HCT116 (cell line): Measurements from ENCODE around the gene CADPS.

ENCODE experiments used
- CEBPB ChIP-seq: IDR thresholded peaks from 2 replicates; pipeline ENCODE4 v1.6.1; 2012; ENCODE audit warnings: low read depth
- ELF1 ChIP-seq: IDR thresholded peaks from 2 replicates; pipeline ENCODE4 v1.6.1; 2012; ENCODE audit warnings: low read depth, borderline replicate concordance
- EZH2 ChIP-seq: fragments of 200-600 bp; sonication (generic); IDR thresholded peaks from 2 replicates; pipeline ENCODE4 v1.6.1; 2017; ENCODE audit warnings: antibody characterized with exemption, mixed run types
- POLR2A ChIP-seq: IDR thresholded peaks from 2 replicates; pipeline ENCODE4 v1.7.0; 2011; ENCODE audit warnings: borderline replicate concordance; ENCODE audit not compliant: insufficient read depth, insufficient read length; ENCODE audit errors: extremely low read depth
- POLR2AphosphoS5 ChIP-seq: IDR thresholded peaks from 2 replicates; pipeline ENCODE4 v1.6.1; 2011; ENCODE audit warnings: mild to moderate bottlenecking, low read depth, low read length, moderate library complexity
- REST ChIP-seq: IDR thresholded peaks from 2 replicates; pipeline ENCODE4 v1.6.1; 2012; ENCODE audit warnings: low read depth
- SIN3A ChIP-seq: IDR thresholded peaks from 2 replicates; pipeline ENCODE4 v1.6.1; 2012; ENCODE audit warnings: low read depth
- TF ChIP-seq, protein P1 (sequence below), 3 experiments: fragments of 200-600 bp in 1 of 3; sonication (generic) in 1 of 3; IDR thresholded peaks in 2 of 3; conservative IDR thresholded peaks in 1 of 3; 2 replicates each; pipeline ENCODE4 v1.5.1; 2012 to 2017; ENCODE audit warnings: low read depth in 2 of 3, low read length in 2 of 3, antibody characterized with exemption in 1 of 3, borderline replicate concordance in 1 of 3, control low read depth in 1 of 3, mild to moderate bottlenecking in 1 of 3, mixed read lengths in 1 of 3, mixed run types in 1 of 3, moderate library complexity in 1 of 3; ENCODE audit not compliant: insufficient read depth in 1 of 3
- TF ChIP-seq, protein P2 (sequence below): IDR thresholded peaks from 2 replicates; pipeline ENCODE4 v1.6.1; 2012
- TF ChIP-seq, protein P3 (sequence below): IDR thresholded peaks from 2 replicates; pipeline ENCODE4 v1.6.1; 2012

- TF ChIP-seq, protein P1, sequence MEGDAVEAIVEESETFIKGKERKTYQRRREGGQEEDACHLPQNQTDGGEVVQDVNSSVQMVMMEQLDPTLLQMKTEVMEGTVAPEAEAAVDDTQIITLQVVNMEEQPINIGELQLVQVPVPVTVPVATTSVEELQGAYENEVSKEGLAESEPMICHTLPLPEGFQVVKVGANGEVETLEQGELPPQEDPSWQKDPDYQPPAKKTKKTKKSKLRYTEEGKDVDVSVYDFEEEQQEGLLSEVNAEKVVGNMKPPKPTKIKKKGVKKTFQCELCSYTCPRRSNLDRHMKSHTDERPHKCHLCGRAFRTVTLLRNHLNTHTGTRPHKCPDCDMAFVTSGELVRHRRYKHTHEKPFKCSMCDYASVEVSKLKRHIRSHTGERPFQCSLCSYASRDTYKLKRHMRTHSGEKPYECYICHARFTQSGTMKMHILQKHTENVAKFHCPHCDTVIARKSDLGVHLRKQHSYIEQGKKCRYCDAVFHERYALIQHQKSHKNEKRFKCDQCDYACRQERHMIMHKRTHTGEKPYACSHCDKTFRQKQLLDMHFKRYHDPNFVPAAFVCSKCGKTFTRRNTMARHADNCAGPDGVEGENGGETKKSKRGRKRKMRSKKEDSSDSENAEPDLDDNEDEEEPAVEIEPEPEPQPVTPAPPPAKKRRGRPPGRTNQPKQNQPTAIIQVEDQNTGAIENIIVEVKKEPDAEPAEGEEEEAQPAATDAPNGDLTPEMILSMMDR (IDR thresholded peaks at IDR 0.05 in 2 of 3, conservative IDR thresholded peaks at IDR 0.05 in 1 of 3; ENCODE audit: borderline replicate concordance in 1 of 3, insufficient read depth in 1 of 3, low read depth in 2 of 3, low read length in 2 of 3), result no peak
- TF ChIP-seq POLR2A (no peak), POLR2AphosphoS5 (no peak), REST (no peak), EZH2 (no peak), ELF1 (no peak), SIN3A (no peak), CEBPB (no peak)
- TF ChIP-seq, protein P2, sequence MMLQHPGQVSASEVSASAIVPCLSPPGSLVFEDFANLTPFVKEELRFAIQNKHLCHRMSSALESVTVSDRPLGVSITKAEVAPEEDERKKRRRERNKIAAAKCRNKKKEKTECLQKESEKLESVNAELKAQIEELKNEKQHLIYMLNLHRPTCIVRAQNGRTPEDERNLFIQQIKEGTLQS, result no peak
- TF ChIP-seq, protein P3, sequence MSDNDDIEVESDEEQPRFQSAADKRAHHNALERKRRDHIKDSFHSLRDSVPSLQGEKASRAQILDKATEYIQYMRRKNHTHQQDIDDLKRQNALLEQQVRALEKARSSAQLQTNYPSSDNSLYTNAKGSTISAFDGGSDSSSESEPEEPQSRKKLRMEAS, result no peak
Measured at GRCh38 chr3:62406945-62407344, 468.3 kb downstream of the CADPS start.
